HCEC 1CT (cell line): ENCODE results near the gene TPRN.
A peak's percentile ranks its signal among the peaks of the same experiment; 100 is the strongest.

Experiments
- DNase-seq: peaks from one replicate; pipeline ENCODE4 v3.0.0-alpha.2; 2017

Gene TPRN

GRCh38 chr9:137236238-137236935 lies 35.8 kb upstream of the TPRN start:
- peak; percentile 60 for DNase-seq

GRCh38 chr9:137235424-137236237 lies 35.1 kb upstream of the TPRN start:
- DNase-seq = no peak

- no peak for DNase-seq
These were observed 34.4 kb upstream of the TPRN start for GRCh38 chr9:137234758-137235423.

- no peak for DNase-seq
These were observed 33.6 kb upstream of the TPRN start for GRCh38 chr9:137234055-137234697.

- no peak for DNase-seq
These were observed 32.8 kb upstream of the TPRN start for GRCh38 chr9:137233143-137233980.

- no peak for DNase-seq
These were observed 32.0 kb upstream of the TPRN start for GRCh38 chr9:137232510-137232909.

- DNase-seq = no peak
These were observed 31.6 kb upstream of the TPRN start for GRCh38 chr9:137232101-137232500.

- no peak for DNase-seq
These were observed 31.0 kb upstream of the TPRN start for GRCh38 chr9:137231372-137232039.

GRCh38 chr9:137230705-137231371 lies 30.3 kb upstream of the TPRN start, which contains the start of gene SLC34A3:
Gene SLC34A3 (plus strand): TSS chr9:137230901. CDS start chr9:137231703, 802 bp downstream.
- no peak for DNase-seq

GRCh38 chr9:137229903-137230704 lies 29.6 kb upstream of the TPRN start:
- no peak for DNase-seq

- no peak for DNase-seq
These were observed 28.7 kb upstream of the TPRN start for GRCh38 chr9:137228968-137229896.

- DNase-seq = no peak
These were observed 28.0 kb upstream of the TPRN start for GRCh38 chr9:137228506-137228967.

- no peak for DNase-seq
These were observed 27.4 kb upstream of the TPRN start for GRCh38 chr9:137227853-137228505.

GRCh38 chr9:137227054-137227852 lies 26.7 kb upstream of the TPRN start, which contains the start of gene RNF224:
Gene RNF224 (plus strand): TSS chr9:137227502. CDS start chr9:137228336, 834 bp downstream.
- DNase-seq = peak; percentile 55

- DNase-seq = no peak
These were observed 26.0 kb upstream of the TPRN start for GRCh38 chr9:137226338-137227053.

- DNase-seq = no peak
These were observed 25.3 kb upstream of the TPRN start for GRCh38 chr9:137225699-137226331.
